ENCODE measurements around the gene CCDC171.
A peak's percentile ranks its signal among the peaks of the same experiment; 100 is the strongest.

Gene CCDC171

GRCh38 chr9:15510789-15511575 lies 41.9 kb upstream of the CCDC171 start, which contains the start of gene PSIP1 (continued):
- peak; percentile 49; the same call in 1 of the 2 replicates for TF ChIP-seq ZSCAN30 (tag by site-specific recombination; IDR thresholded peaks at IDR 0.05)
- TF ChIP-seq, protein P1, sequence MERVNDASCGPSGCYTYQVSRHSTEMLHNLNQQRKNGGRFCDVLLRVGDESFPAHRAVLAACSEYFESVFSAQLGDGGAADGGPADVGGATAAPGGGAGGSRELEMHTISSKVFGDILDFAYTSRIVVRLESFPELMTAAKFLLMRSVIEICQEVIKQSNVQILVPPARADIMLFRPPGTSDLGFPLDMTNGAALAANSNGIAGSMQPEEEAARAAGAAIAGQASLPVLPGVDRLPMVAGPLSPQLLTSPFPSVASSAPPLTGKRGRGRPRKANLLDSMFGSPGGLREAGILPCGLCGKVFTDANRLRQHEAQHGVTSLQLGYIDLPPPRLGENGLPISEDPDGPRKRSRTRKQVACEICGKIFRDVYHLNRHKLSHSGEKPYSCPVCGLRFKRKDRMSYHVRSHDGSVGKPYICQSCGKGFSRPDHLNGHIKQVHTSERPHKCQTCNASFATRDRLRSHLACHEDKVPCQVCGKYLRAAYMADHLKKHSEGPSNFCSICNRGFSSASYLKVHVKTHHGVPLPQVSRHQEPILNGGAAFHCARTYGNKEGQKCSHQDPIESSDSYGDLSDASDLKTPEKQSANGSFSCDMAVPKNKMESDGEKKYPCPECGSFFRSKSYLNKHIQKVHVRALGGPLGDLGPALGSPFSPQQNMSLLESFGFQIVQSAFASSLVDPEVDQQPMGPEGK (tag by site-specific recombination; IDR thresholded peaks at IDR 0.05): peak; percentile 90
- no peak for TF ChIP-seq FEZF1 (tag by site-specific recombination; IDR thresholded peaks at IDR 0.05)
- TF ChIP-seq ZSCAN23 (tag by site-specific recombination; IDR thresholded peaks at IDR 0.05): 0 out of 2 replicates have a peak, but pooled peaks have one; percentile 68
- peak; percentile 12; the same call in 1 of the 2 replicates for TF ChIP-seq ZNF335 (tag by site-specific recombination; conservative IDR thresholded peaks at IDR 0.05)
- TF ChIP-seq, protein P2, sequence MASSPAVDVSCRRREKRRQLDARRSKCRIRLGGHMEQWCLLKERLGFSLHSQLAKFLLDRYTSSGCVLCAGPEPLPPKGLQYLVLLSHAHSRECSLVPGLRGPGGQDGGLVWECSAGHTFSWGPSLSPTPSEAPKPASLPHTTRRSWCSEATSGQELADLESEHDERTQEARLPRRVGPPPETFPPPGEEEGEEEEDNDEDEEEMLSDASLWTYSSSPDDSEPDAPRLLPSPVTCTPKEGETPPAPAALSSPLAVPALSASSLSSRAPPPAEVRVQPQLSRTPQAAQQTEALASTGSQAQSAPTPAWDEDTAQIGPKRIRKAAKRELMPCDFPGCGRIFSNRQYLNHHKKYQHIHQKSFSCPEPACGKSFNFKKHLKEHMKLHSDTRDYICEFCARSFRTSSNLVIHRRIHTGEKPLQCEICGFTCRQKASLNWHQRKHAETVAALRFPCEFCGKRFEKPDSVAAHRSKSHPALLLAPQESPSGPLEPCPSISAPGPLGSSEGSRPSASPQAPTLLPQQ (tag by site-specific recombination; IDR thresholded peaks at IDR 0.05): peak; percentile 56
- no peak for TF ChIP-seq ZNF169 (tag by site-specific recombination; IDR thresholded peaks at IDR 0.05)
- TF ChIP-seq ZNF398 (tag by site-specific recombination; IDR thresholded peaks at IDR 0.05): peak; percentile 95
- TF ChIP-seq, protein P3, sequence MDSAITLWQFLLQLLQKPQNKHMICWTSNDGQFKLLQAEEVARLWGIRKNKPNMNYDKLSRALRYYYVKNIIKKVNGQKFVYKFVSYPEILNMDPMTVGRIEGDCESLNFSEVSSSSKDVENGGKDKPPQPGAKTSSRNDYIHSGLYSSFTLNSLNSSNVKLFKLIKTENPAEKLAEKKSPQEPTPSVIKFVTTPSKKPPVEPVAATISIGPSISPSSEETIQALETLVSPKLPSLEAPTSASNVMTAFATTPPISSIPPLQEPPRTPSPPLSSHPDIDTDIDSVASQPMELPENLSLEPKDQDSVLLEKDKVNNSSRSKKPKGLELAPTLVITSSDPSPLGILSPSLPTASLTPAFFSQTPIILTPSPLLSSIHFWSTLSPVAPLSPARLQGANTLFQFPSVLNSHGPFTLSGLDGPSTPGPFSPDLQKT (IDR thresholded peaks at IDR 0.05; ENCODE audit: borderline replicate concordance, low read depth, low read length): no peak
- TF ChIP-seq, protein P4, sequence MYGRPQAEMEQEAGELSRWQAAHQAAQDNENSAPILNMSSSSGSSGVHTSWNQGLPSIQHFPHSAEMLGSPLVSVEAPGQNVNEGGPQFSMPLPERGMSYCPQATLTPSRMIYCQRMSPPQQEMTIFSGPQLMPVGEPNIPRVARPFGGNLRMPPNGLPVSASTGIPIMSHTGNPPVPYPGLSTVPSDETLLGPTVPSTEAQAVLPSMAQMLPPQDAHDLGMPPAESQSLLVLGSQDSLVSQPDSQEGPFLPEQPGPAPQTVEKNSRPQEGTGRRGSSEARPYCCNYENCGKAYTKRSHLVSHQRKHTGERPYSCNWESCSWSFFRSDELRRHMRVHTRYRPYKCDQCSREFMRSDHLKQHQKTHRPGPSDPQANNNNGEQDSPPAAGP (tag by site-specific recombination; IDR thresholded peaks at IDR 0.05): peak; percentile 90
- peak; percentile 47; the same call in 1 of the 2 replicates for TF ChIP-seq GLIS1 (tag by site-specific recombination; IDR thresholded peaks at IDR 0.05)
- TF ChIP-seq, protein P5, sequence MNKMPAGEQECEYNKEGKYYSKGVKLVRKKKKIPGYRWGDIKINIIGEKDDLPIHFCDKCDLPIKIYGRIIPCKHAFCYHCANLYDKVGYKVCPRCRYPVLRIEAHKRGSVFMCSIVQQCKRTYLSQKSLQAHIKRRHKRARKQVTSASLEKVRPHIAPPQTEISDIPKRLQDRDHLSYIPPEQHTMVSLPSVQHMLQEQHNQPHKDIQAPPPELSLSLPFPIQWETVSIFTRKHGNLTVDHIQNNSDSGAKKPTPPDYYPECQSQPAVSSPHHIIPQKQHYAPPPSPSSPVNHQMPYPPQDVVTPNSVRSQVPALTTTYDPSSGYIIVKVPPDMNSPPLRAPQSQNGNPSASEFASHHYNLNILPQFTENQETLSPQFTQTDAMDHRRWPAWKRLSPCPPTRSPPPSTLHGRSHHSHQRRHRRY (tag by site-specific recombination; IDR thresholded peaks at IDR 0.05): no peak
- 0 out of 2 replicates have a peak, but pooled peaks have one; percentile 16 for TF ChIP-seq ZNF660 (tag by site-specific recombination; IDR thresholded peaks at IDR 0.05)
- no peak for TF ChIP-seq BCL6B (tag by site-specific recombination; IDR thresholded peaks at IDR 0.05)
- TF ChIP-seq ZNF391 (tag by site-specific recombination; IDR thresholded peaks at IDR 0.05; ENCODE audit: borderline replicate concordance, low read depth): peak; percentile 73; the same call in 1 of the 2 replicates
- TF ChIP-seq, protein P6, sequence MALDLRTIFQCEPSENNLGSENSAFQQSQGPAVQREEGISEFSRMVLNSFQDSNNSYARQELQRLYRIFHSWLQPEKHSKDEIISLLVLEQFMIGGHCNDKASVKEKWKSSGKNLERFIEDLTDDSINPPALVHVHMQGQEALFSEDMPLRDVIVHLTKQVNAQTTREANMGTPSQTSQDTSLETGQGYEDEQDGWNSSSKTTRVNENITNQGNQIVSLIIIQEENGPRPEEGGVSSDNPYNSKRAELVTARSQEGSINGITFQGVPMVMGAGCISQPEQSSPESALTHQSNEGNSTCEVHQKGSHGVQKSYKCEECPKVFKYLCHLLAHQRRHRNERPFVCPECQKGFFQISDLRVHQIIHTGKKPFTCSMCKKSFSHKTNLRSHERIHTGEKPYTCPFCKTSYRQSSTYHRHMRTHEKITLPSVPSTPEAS (tag by site-specific recombination; IDR thresholded peaks at IDR 0.05): peak; percentile 87
- peak; percentile 85 for TF ChIP-seq ZBTB20 (tag by site-specific recombination; IDR thresholded peaks at IDR 0.05)
- no peak for TF ChIP-seq ZBTB1 (tag by site-specific recombination; IDR thresholded peaks at IDR 0.05)
- TF ChIP-seq REPIN1 (tag by site-specific recombination; IDR thresholded peaks at IDR 0.05; ENCODE audit: low read depth): 0 out of 2 replicates have a peak, but pooled peaks have one; percentile 53
- TF ChIP-seq ZNF747 (tag by site-specific recombination; IDR thresholded peaks at IDR 0.05): no peak
- TF ChIP-seq ZNF202 (tag by site-specific recombination; IDR thresholded peaks at IDR 0.05; ENCODE audit: borderline replicate concordance): no peak
- peak; percentile 31; the same call in 1 of the 2 replicates for TF ChIP-seq ZBTB21 (tag by site-specific recombination; IDR thresholded peaks at IDR 0.05)
- no peak for TF ChIP-seq GFI1B (tag by site-specific recombination; IDR thresholded peaks at IDR 0.05)
- TF ChIP-seq, protein P7, sequence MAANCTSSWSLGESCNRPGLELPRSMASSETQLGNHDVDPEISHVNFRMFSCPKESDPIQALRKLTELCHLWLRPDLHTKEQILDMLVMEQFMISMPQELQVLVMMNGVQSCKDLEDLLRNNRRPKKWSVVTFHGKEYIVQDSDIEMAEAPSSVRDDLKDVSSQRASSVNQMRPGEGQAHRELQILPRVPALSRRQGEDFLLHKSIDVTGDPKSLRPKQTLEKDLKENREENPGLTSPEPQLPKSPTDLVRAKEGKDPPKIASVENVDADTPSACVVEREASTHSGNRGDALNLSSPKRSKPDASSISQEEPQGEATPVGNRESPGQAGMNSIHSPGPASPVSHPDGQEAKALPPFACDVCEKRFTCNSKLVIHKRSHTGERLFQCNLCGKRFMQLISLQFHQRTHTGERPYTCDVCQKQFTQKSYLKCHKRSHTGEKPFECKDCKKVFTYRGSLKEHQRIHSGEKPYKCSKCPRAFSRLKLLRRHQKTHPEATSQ (tag by site-specific recombination; IDR thresholded peaks at IDR 0.05): 0 out of 2 replicates have a peak, but pooled peaks have one; percentile 52
- TF ChIP-seq HOXA7 (CRISPR knock-in tag; IDR thresholded peaks at IDR 0.05; ENCODE audit: borderline replicate concordance): no peak
- no peak for TF ChIP-seq YY1 (tag by site-specific recombination; IDR thresholded peaks at IDR 0.05)

Measured in HEK293 (cell line).